Epidermal melanocyte (primary cell): ENCODE results near the gene WDR45B.

Experiments
- DNase-seq: peaks from one replicate; pipeline ENCODE4 v3.0.0; 2011; ENCODE audit warnings: low spot score; ENCODE audit not compliant: insufficient read length

WDR45B gene

DNA sequence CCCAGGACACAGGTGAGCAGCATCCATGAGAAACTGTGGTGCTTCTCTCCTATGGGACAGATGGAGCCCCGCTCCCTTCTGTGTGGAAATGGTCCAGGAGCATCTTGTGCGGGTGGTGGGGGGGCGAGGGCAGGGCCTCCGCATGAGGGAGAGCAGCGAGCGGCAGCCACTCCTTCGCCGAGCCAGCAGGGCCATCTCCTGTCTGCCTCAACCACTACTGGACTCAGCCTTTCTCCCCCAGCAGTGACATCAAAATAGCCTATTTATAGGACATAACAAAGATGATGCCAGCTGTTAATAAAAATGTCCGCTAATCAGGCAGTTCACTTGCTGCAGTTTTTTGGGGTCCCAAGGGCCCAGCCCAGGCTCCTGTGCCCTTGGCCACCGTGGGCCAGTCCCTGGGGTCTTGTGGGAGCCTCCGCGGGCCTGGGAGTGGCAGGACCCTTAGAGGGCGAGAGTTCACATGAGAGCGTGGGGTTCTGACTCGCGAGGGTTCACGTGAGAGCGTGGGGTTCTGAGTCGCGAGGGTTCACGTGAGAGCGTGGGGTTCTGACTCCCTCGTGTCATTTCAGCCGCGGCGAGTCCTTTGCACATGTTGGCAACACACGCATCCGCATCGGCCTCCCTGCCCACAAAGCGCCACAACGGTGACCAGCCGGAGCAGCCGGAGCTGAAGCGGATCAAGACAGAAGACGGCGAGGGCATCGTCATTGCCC lies 47.4 kb downstream of the WDR45B start:
- DNase-seq: no peak

- no peak for DNase-seq
Observed at GRCh38 chr17:82599674-82600661, 48.3 kb downstream of the WDR45B start.

- DNase-seq: no peak
Observed at GRCh38 chr17:82598256-82599119, 49.8 kb downstream of the WDR45B start.

- no peak for DNase-seq
Observed at GRCh38 chr17:82596837-82597672, 51.2 kb downstream of the WDR45B start.

DNA sequence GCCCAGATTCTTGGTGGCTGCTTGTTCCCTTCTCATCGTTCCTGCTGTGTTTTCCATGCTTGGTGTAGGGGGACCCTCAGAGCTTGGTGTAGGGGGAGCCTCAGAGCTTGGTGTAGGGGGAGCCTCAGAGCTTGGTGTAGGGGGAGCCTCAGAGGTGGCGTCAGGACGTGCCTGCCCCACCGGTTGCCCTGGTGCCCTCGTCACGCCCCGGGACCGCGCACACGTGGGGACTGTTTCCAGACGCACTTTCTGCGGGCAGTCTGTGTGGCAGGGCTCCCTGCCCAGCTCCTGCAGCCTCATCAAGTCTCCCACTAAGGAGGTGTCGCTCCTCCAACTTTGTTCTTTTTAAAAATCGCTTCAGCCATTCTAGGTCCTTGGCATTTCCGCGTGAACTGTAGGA lies 51.9 kb downstream of the WDR45B start:
- no peak for DNase-seq

GRCh38 chr17:82595893-82596292 lies 52.4 kb downstream of the WDR45B start:
- DNase-seq: no peak

GRCh38 chr17:82594571-82594970 lies 53.7 kb downstream of the WDR45B start:
- no peak for DNase-seq

GRCh38 chr17:82593590-82594087 lies 54.6 kb downstream of the WDR45B start:
- no peak for DNase-seq

DNA sequence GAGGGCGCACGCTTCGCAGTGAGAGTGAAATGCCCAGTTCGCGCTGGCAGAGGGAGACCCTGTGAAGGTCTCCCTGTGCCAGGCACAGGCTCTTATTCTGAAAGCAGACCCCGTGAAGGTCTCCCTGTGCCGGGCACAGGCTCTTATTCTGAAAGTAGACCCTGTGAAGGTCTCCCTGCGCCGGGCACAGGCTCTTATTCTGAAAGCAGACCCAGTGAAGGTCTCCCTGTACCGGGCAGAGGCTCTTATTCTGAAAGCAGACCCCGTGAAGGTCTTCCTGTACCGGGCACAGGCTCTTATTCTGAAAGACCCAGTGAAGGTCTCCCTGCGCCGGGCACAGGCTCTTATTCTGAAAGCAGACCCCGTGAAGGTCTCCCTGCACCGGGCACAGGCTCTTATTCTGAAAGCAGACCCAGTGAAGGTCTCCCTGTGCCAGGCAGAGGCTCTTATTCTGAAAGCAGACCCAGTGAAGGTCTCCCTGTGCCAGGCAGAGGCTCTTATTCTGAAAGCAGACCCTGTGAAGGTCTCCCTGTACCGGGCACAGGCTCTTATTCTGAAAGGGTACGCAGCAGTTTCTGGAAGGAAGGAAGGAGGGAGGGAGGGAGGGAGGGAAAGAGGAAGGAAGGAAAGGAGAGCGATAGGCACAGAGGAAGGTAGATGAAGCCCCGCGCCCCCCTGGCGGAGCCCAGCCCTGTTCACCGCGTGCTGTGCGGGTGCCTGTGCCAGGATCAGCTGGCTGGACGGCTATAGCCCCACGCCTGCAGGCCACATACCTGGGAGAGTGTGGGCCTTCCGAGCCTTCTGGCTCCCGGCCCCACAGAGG lies 55.3 kb downstream of the WDR45B start:
- no peak for DNase-seq

DNA sequence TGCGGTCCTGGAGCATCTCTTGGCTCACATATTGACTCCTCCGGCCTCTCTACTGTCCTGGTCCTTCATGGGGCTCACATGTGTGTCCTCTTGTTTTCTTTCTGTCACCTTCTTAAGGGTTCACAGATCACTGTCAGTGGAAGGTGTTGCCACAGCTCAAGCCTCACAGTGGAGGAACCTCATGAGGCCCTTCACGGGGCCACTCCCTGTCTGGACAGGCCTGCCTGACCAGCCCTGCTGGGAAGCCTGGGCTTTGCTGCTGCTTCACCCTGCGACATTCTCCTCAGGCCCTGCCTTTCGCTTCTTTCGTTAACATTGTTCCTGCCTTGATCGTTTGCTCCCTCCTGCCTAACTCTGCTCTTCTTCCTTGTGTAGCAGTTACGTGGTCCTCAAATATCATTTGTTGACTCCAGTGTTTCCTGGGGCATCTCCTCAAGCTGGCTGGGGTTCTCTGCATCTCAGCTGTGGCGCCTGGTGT lies 55.9 kb downstream of the WDR45B start:
- DNase-seq: no peak

- no peak for DNase-seq
Observed at GRCh38 chr17:82590881-82591539, 57.2 kb downstream of the WDR45B start.

- no peak for DNase-seq
Observed at GRCh38 chr17:82590216-82590615, 58.0 kb downstream of the WDR45B start.

GRCh38 chr17:82589851-82590180 lies 58.4 kb downstream of the WDR45B start:
- DNase-seq: no peak

DNA sequence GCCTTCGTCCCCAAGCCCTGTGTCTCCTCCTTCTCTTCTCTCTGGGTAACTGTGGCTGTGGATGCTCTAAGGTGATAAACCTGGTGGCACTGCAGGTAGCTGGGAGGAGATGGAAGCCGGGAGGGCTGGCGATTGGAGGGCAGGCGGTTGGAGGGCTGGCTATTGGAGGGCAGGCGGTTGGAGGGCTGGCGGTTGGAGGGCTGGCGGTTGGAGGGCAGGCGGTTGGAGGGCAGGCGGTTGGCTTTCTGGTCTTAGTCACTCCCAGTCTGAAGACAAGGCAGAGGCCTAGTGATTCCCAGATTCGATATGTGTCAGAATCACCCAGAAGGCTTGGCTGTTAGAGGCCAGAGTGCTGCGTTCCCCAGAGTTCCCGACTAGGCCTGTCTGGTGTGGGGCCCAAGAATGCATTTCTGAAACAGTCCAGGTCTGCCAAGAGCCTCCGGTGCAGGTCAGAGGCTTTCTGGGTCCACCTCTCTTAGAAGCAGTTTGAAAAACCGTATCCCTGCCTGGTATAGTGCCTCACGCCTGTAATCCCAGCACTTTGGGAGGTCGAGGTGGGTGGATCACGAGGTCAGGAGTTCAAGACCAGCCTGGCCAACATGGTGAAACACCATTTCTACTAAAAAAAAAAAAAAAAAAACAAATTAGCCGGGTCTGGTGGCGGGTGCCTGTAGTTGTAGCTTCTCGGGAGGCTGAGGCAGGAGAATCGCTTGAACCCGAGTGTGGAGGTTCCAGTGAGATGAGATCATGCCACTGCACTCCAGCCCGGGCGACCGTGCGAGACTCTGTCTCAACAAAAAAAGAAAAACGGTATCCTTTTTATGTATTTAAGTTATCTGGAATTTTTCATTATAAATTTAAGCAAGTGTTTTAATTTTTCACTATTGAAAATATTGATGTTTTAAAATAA lies 59.7 kb downstream of the WDR45B start:
- DNase-seq: no peak

DNA sequence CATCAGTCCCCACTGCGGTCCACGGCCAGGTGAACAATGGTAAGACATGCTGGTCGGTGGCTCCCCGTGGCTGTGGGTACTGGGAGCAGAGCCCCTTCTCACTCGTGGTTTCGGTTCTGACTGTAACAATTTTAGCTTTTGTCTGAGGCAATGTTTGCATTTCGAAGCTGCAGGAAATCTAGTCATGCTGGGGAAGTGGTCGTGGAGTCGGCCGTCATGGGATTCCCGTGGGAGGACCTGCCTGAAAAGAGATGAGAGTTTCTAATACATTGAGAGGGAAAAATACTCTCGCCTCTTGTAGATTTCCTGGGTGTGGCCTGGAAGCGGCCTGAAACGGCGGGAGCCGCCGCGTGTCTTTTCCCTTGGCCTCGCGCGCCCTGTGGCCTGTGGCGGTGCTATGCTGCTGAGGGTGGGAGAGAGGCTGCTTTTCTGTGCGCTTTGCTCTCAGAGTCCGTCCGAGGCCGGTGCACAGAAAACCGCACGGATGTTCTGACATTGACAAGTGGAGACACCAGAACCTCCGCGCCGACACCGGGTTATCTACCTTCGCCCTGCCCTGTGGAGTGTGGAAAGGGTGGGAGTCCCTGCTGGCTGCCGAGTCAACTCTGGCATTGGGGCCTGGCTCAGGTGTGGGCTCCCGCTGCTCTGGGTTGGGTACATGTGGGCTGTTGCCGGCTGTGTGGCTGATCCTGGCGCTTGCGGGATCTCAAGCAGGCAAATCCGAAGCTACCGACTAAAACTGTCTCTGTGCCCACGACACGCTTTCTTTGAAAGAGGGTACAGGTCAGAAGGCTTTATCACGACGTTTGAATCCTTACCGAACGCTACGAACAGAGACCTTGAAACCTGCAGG lies 60.8 kb downstream of the WDR45B start:
- DNase-seq: no peak

DNA sequence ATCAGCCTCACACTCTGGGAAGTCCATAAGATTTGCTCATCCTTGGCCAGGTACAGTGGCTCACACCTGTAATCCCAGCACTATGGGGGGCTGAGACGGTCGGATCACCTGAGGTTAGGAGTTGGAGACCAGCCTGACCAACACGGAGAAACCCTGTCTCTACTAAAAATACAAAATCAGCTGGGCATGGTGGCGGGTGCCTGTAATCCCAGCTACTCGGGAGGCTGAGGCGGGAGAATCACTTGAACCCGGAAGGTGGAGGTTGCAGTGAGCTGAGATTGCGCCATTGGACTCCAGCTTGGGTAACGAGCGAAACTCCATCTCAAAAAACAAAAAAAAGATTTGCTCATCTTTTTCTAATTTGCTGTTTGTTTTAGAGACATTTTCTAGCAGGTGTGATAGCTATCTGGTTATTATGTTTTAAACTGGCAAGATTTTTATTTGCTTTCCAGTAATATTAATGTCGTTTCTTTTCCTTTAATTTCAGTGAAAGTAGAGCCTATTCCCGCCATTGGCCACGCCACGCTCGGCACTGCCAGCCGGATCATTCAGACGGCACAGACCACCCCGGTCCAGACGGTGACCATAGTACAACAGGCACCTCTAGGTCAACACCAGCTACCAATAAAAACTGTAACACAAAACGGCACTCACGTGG lies 61.5 kb downstream of the WDR45B start:
- no peak for DNase-seq
